Ovary (tissue), 3 donors: ENCODE data around the gene TOMM20.

Experiments used
- EP300 ChIP-seq: sonication (generic); formaldehyde crosslinking; IDR thresholded peaks from one replicate; pipeline ENCODE4 v1.6.1; 2017; ENCODE audit warnings: antibody characterized with exemption
- POLR2A ChIP-seq: fragments of 450-650 bp; IDR thresholded peaks from one replicate; pipeline ENCODE4 v1.6.1; 2017; ENCODE audit warnings: antibody characterized with exemption, mild to moderate bottlenecking, moderate library complexity
- TF ChIP-seq, protein P1 (sequence below), 3 donors: fragments of 450-650 bp in 2 of 3; fragments of 200-600 bp in 1 of 3; IDR thresholded peaks; one replicate each; pipeline versions ENCODE4 v1.5.1 to v1.8.0; 2016 to 2022; ENCODE audit warnings: antibody characterized with exemption in 3 of 3, mild to moderate bottlenecking in 1 of 3
- donor health status: DM: no; HTN: no; CAD: no.

DNA sequence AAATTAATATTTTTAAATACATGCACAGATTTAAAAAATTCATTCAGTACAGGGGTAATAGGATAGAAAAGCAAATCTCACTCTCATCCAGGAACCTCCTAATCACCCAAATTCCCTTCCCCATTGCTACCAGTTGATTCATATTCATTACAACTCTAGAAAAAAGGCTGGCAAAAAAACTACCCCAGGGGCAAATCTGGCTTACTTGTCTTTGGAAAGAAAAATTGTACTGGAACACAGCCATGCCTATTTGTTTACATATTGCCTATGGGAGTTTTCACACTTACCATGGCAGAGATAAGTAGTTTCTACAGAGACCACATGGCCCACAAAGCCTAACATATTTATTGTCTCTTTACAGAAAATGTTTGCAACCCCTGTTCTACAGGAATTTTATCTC is 41.3 kb upstream of the TOMM20 start:
- TF ChIP-seq, protein P1, sequence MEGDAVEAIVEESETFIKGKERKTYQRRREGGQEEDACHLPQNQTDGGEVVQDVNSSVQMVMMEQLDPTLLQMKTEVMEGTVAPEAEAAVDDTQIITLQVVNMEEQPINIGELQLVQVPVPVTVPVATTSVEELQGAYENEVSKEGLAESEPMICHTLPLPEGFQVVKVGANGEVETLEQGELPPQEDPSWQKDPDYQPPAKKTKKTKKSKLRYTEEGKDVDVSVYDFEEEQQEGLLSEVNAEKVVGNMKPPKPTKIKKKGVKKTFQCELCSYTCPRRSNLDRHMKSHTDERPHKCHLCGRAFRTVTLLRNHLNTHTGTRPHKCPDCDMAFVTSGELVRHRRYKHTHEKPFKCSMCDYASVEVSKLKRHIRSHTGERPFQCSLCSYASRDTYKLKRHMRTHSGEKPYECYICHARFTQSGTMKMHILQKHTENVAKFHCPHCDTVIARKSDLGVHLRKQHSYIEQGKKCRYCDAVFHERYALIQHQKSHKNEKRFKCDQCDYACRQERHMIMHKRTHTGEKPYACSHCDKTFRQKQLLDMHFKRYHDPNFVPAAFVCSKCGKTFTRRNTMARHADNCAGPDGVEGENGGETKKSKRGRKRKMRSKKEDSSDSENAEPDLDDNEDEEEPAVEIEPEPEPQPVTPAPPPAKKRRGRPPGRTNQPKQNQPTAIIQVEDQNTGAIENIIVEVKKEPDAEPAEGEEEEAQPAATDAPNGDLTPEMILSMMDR (IDR thresholded peaks at IDR 0.05) = no peak
- TF ChIP-seq POLR2A = no peak
- TF ChIP-seq EP300 = no peak
